HCT116 (cell line): Measurements from ENCODE around the gene LPO. TPM values are rescaled to one million over a fixed set of nuclear protein-coding genes. Genes with fewer than 3 reads are reported as not detected.

ENCODE experiments used
- ATAC-seq: fragments of 200-7000 bp; cut with Tn5 transposase; 2 replicates; pipeline ENCODE4 v1.9.1; 2020; ENCODE audit warnings: mild to moderate bottlenecking, moderate library complexity
- BruUV-seq: library from RNA; stranded (reverse); fragments of 400-500 nt; replicated peaks from 2 replicates; lab custom pipeline; 2021; lab: Mats Ljungman, UMichigan
- CTCF ChIA-PET: fragments of 300-600 bp; sonication (Branson Sonifier 250); formaldehyde crosslinking; loops from one replicate; lab custom pipeline; 2021; ENCODE audit warnings: antibody characterized with exemption; lab: Charles Lee
- POLR2A ChIA-PET: fragments of 300-600, 350-600 bp; sonication (Branson Sonifier 250); formaldehyde crosslinking; loops from one replicate; lab custom pipeline; 2021; ENCODE audit warnings: antibody characterized with exemption; lab: Charles Lee
- RAD21 ChIA-PET, 2 experiments: fragments of 300-600 bp; sonication (Branson Sonifier 250); formaldehyde crosslinking; loops; one replicate each; lab custom pipeline; 2023; ENCODE audit warnings: low total read pairs in 2 of 2; ENCODE audit not compliant: uncharacterized antibody in 2 of 2, unreplicated experiment in 2 of 2, low non-redundant PET in 1 of 2; lab: Charles Lee
- DNase-seq: peaks from one replicate; pipeline ENCODE4 v3.0.0-alpha.2; 2010; ENCODE audit warnings: low read depth, low spot score
- H2AFZ ChIP-seq: fragments of 200-600 bp; shearing (Covaris generic), sonication (generic); 2 replicates; pipeline ENCODE4 v1.6.1; 2017; ENCODE audit warnings: low read depth, mixed run types, mixed read lengths, antibody characterized with exemption, low read length; ENCODE audit not compliant: poor library complexity, severe bottlenecking
- H3K27ac ChIP-seq: 2 replicates; pipeline ENCODE4 v1.5.1; 2012; ENCODE audit warnings: low read depth, low read length
- H3K27me3 ChIP-seq: fragments of 200-600 bp; sonication (generic); 2 replicates; pipeline ENCODE4 v1.6.1; 2016; ENCODE audit warnings: mixed run types, low read length, mixed read lengths; ENCODE audit not compliant: insufficient read depth
- H3K36me3 ChIP-seq, 2 experiments: fragments of 200-500 bp in 1 of 2; fragments of 200-600 bp in 1 of 2; sonication (Bioruptor generic) in 1 of 2; sonication (generic) in 1 of 2; 2 replicates each; pipeline versions ENCODE4 v1.5.1 to v1.6.1; 2014 to 2016; ENCODE audit warnings: low read length in 2 of 2, inconsistent platforms in 1 of 2, mixed read lengths in 1 of 2, mixed run types in 1 of 2; ENCODE audit not compliant: insufficient read depth in 2 of 2, control insufficient read depth in 1 of 2
- H3K4me1 ChIP-seq, 2 experiments: fragments of 200-600 bp in 1 of 2; sonication (generic) in 1 of 2; 2 replicates each; pipeline versions ENCODE4 v1.5.1 to v1.6.1; 2012 to 2017; ENCODE audit warnings: low read length in 2 of 2, inconsistent platforms in 1 of 2, mild to moderate bottlenecking in 1 of 2, mixed read lengths in 1 of 2, mixed run types in 1 of 2, moderate library complexity in 1 of 2; ENCODE audit not compliant: insufficient read depth in 2 of 2, control insufficient read depth in 1 of 2
- H3K4me2 ChIP-seq: fragments of 200-600 bp; sonication (generic); 2 replicates; pipeline ENCODE4 v1.6.1; 2017; ENCODE audit warnings: mixed run types, low read length, mixed read lengths
- H3K4me3 ChIP-seq, 2 experiments: fragments of 200-600 bp in 1 of 2; sonication (generic) in 1 of 2; replicated peaks in 1 of 2; 2 replicates each; pipeline ENCODE4 v1.5.1; 2011 to 2016; ENCODE audit warnings: low read length in 2 of 2, control low read depth in 1 of 2, low read depth in 1 of 2, mild to moderate bottlenecking in 1 of 2, mixed read lengths in 1 of 2, mixed run types in 1 of 2
- H3K79me2 ChIP-seq: fragments of 200-600 bp; sonication (generic); 2 replicates; pipeline ENCODE4 v1.6.1; 2017; ENCODE audit warnings: mild to moderate bottlenecking, mixed run types, low read length, moderate library complexity, mixed read lengths; ENCODE audit not compliant: insufficient read depth
- H3K9ac ChIP-seq: fragments of 200-600 bp; sonication (generic); 2 replicates; pipeline ENCODE4 v1.6.1; 2016; ENCODE audit warnings: low read length, mixed read lengths
- H3K9me2 ChIP-seq: fragments of 200-600 bp; sonication (generic), shearing (Covaris generic); 2 replicates; pipeline ENCODE4 v1.6.1; 2017; ENCODE audit warnings: mixed run types, mild to moderate bottlenecking, moderate library complexity; ENCODE audit not compliant: insufficient read depth
- H3K9me3 ChIP-seq, 2 experiments: fragments of 200-500 bp in 1 of 2; fragments of 200-600 bp in 1 of 2; sonication (Bioruptor generic) in 1 of 2; sonication (generic) in 1 of 2; 2 replicates each; pipeline ENCODE4 v1.6.1; 2014 to 2017; ENCODE audit warnings: low read length in 2 of 2, mixed read lengths in 2 of 2, inconsistent platforms in 1 of 2, low read depth in 1 of 2, mild to moderate bottlenecking in 1 of 2, mixed run types in 1 of 2, moderate library complexity in 1 of 2; ENCODE audit not compliant: control insufficient read depth in 1 of 2, insufficient read depth in 1 of 2
- H4K20me1 ChIP-seq: fragments of 200-600 bp; sonication (generic), shearing (Covaris generic); 2 replicates; pipeline ENCODE4 v1.6.1; 2017; ENCODE audit warnings: mixed run types, mild to moderate bottlenecking, moderate library complexity; ENCODE audit not compliant: insufficient read depth
- FOSL1 ChIP-seq: IDR thresholded peaks from 2 replicates; pipeline ENCODE4 v1.6.1; 2012; ENCODE audit warnings: low read depth
- REST ChIP-seq: IDR thresholded peaks from 2 replicates; pipeline ENCODE4 v1.6.1; 2012; ENCODE audit warnings: low read depth
- SP1 ChIP-seq: IDR thresholded peaks from 2 replicates; pipeline ENCODE4 v1.6.1; 2012; ENCODE audit warnings: low read depth
- YY1 ChIP-seq: IDR thresholded peaks from 2 replicates; pipeline ENCODE4 v1.6.1; 2011; ENCODE audit warnings: low read length, low read depth, moderate library complexity, mild to moderate bottlenecking; ENCODE audit not compliant: insufficient replicate concordance; ENCODE audit errors: extremely low read depth
- intact Hi-C: fragments of 100-400 bp; cut with micrococcal nuclease; formaldehyde crosslinking; loops from 2 replicates; pipeline ENCODE4 v1.10.0; 2022
- total RNA-seq: library from RNA; stranded (reverse); gene quantifications from one replicate; pipeline ENCODE4 v1.2.1, GENCODE V29; 2021; ENCODE audit not compliant: unreplicated experiment
- TF ChIP-seq, protein P1 (sequence below), 3 experiments: fragments of 200-600 bp in 1 of 3; sonication (generic) in 1 of 3; IDR thresholded peaks in 2 of 3; conservative IDR thresholded peaks in 1 of 3; 2 replicates each; pipeline ENCODE4 v1.5.1; 2012 to 2017; ENCODE audit warnings: low read depth in 2 of 3, low read length in 2 of 3, antibody characterized with exemption in 1 of 3, borderline replicate concordance in 1 of 3, control low read depth in 1 of 3, mild to moderate bottlenecking in 1 of 3, mixed read lengths in 1 of 3, mixed run types in 1 of 3, moderate library complexity in 1 of 3; ENCODE audit not compliant: insufficient read depth in 1 of 3

The LPO gene
- total RNA-seq, 1 experiment from 2014 or later = not detected

GRCh38 chr17:58192612-58193011 lies 45.8 kb upstream of the LPO start, which contains the start of gene EPX:
TSS of gene EPX (plus strand) at chr17:58192726. CDS start at chr17:58192847, 121 bp downstream.
- H3K79me2 ChIP-seq = no peaks in the 10 kb centered on the region
- TF ChIP-seq FOSL1 (no peak), YY1 (no peak), SP1 (no peak)
- no peak within 1 kb of the TSS for H3K9ac ChIP-seq
- no peak within 1 kb of the TSS for H3K27ac ChIP-seq
- peaks cover 8 to 18% of the 10 kb centered on the region in 2 experiments for H3K4me1 ChIP-seq
- H3K9me2 ChIP-seq = no peaks in the 10 kb centered on the region
- H3K36me3 ChIP-seq = no peaks in the 10 kb centered on the region
- no peak within 1 kb of the TSS for H3K4me2 ChIP-seq
- intact Hi-C loops = no loop called here
- DNase-seq (no peak), ATAC-seq (no peak)
- ChIA-PET POLR2A (no interaction called here), RAD21 (no interaction called here), CTCF (no interaction called here)
- no TSS peak for BruUV-seq
- H3K27me3 ChIP-seq = no peaks in the 10 kb centered on the region
- H3K9me3 ChIP-seq = no peaks in the 10 kb centered on the region
- H2AFZ ChIP-seq = no peak within 1 kb of the TSS
- no peak within 1 kb of the TSS for H3K4me3 ChIP-seq
- no peaks in the 10 kb centered on the region for H4K20me1 ChIP-seq

GRCh38 chr17:58193641-58194255 lies 44.6 kb upstream of the LPO start:
- intact Hi-C loops = no loop called here
- Histone ChIP-seq H3K4me3 (no peak overlapping the region), H3K9me3 (no peaks in the 10 kb centered on the region), H4K20me1 (no peaks in the 10 kb centered on the region), H3K27me3 (no peaks in the 10 kb centered on the region; the same call in 1 of the 2 replicates), H3K36me3 (no peaks in the 10 kb centered on the region), H3K79me2 (no peaks in the 10 kb centered on the region), H3K27ac (no peak overlapping the region), H3K9ac (no peak overlapping the region), H3K4me2 (no peak overlapping the region), H3K9me2 (no peaks in the 10 kb centered on the region), H3K4me1 (peaks cover 8 to 18% of the 10 kb centered on the region in 2 experiments), H2AFZ (no peak overlapping the region)
- BruUV-seq = no TSS peak
- no peak for DNase-seq
- RAD21 ChIA-PET = no interaction called here
- CTCF ChIA-PET = no interaction called here
- POLR2A ChIA-PET = no interaction called here
- no peak for TF ChIP-seq REST
- TF ChIP-seq, protein P1, sequence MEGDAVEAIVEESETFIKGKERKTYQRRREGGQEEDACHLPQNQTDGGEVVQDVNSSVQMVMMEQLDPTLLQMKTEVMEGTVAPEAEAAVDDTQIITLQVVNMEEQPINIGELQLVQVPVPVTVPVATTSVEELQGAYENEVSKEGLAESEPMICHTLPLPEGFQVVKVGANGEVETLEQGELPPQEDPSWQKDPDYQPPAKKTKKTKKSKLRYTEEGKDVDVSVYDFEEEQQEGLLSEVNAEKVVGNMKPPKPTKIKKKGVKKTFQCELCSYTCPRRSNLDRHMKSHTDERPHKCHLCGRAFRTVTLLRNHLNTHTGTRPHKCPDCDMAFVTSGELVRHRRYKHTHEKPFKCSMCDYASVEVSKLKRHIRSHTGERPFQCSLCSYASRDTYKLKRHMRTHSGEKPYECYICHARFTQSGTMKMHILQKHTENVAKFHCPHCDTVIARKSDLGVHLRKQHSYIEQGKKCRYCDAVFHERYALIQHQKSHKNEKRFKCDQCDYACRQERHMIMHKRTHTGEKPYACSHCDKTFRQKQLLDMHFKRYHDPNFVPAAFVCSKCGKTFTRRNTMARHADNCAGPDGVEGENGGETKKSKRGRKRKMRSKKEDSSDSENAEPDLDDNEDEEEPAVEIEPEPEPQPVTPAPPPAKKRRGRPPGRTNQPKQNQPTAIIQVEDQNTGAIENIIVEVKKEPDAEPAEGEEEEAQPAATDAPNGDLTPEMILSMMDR (IDR thresholded peaks at IDR 0.05 in 2 of 3, conservative IDR thresholded peaks at IDR 0.05 in 1 of 3; ENCODE audit: borderline replicate concordance in 1 of 3, insufficient read depth in 1 of 3, low read depth in 2 of 3, low read length in 2 of 3) = peak in 2 of 3 experiments; percentile 27 to 34; a peak in 3 of 6 replicates
- ATAC-seq = no peak
